ENCODE results near the gene ARMH4. TPM values are rescaled to one million over a fixed set of nuclear protein-coding genes. Genes with fewer than 3 reads are reported as not detected.

Gene ARMH4
- polyA plus RNA-seq, 3 donors = 0.07 TPM; not detected in 2

DNA sequence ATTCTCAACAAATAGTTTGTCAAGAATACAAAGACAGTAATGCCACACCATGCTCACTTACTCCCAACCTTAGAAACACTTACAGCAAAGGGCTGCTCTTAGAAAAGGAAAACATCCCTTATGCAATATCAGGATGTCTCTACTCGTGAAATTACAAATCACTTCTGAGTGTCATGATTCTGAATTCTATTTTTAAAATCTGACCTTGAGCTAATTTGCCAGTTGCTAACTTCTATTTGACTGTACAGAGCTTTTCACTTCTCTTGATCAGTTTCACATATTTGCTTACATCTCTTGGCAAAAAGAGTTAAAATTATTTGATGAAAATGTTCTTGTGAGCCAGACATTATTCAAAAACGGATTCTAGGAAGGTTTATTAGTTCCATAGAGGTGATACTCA lies 149.4 kb downstream of the ARMH4 start:
- H3K4me1 ChIP-seq (ENCODE audit: control insufficient read depth in 1 of 2, insufficient read depth in 2 of 2, low read length in 2 of 2) = no peaks in the 10 kb centered on the region
- H3K4me3 Mint-ChIP-seq = no peak overlapping the region

DNA sequence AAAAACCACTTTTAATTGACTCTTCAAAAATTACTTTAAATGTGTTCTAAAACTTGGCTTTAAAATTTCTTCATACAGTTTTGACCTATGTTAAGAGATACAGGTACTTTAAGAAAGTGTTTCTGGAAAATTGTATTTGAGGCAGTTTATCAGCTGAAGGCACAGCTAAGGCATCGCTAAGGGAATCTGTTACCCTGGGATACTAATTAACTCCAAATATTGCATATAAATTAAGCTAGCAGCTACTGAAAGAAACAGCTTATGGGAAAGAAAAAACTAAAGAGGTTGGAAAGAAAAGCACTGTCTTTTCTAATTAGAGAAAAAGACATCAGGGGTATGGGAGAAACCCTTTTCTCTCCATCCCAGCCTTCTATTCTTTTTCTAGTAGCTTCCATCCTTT lies 152.0 kb downstream of the ARMH4 start:
- DNase-seq = no peak
- H3K36me3 ChIP-seq (replicated peaks in 1 of 2; ENCODE audit: control insufficient read depth in 1 of 2, insufficient read depth in 2 of 2, low read length in 2 of 2) = no peaks in the 10 kb centered on the region
- Mint-ChIP-seq H3K4me3 (no peak overlapping the region), H3K36me3 (no peaks in the 10 kb centered on the region), H3K27me3 (ENCODE audit: low read depth in 3 of 3) (peaks cover 0 to 2% (median 2%) of the 10 kb centered on the region in 3 donors), H3K9me3 (peaks cover 0 to 4% (median 0%) of the 10 kb centered on the region in 7 donors), H3K27ac (no peak overlapping the region), H3K4me1 (no peaks in the 10 kb centered on the region)
- H2AFZ ChIP-seq (ENCODE audit: insufficient read depth, low read depth, low read length, poor library complexity, severe bottlenecking) = no peak overlapping the region
- no peaks in the 10 kb centered on the region for H3K9me3 ChIP-seq (replicated peaks in 1 of 2; ENCODE audit: control insufficient read depth in 1 of 2, insufficient read depth in 1 of 2, low read length in 2 of 2)
- H4K20me1 ChIP-seq (ENCODE audit: insufficient read depth, low read length) = no peaks in the 10 kb centered on the region
- no peak overlapping the region for H3K4me3 ChIP-seq (replicated peaks in 1 of 3; ENCODE audit: low read depth in 2 of 3, low read length in 3 of 3)
- intact Hi-C loops (cut with micrococcal nuclease) = no loop called here
- no peak overlapping the region for H3K9ac ChIP-seq (ENCODE audit: insufficient read depth, low read length, poor library complexity, severe bottlenecking)
- no peaks in the 10 kb centered on the region for H3K27me3 ChIP-seq (ENCODE audit: control insufficient read depth in 2 of 2, insufficient read depth in 2 of 2, low read length in 2 of 2)
- no CpG with 5 or more reads among the region's 1 CpG for WGBS (ENCODE audit: insufficient coverage)
- TF ChIP-seq, protein P1, sequence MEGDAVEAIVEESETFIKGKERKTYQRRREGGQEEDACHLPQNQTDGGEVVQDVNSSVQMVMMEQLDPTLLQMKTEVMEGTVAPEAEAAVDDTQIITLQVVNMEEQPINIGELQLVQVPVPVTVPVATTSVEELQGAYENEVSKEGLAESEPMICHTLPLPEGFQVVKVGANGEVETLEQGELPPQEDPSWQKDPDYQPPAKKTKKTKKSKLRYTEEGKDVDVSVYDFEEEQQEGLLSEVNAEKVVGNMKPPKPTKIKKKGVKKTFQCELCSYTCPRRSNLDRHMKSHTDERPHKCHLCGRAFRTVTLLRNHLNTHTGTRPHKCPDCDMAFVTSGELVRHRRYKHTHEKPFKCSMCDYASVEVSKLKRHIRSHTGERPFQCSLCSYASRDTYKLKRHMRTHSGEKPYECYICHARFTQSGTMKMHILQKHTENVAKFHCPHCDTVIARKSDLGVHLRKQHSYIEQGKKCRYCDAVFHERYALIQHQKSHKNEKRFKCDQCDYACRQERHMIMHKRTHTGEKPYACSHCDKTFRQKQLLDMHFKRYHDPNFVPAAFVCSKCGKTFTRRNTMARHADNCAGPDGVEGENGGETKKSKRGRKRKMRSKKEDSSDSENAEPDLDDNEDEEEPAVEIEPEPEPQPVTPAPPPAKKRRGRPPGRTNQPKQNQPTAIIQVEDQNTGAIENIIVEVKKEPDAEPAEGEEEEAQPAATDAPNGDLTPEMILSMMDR (IDR thresholded peaks at IDR 0.05) = no peak
- no peak overlapping the region for H3K4me2 ChIP-seq (replicated peaks; ENCODE audit: extremely low read depth, low read length, poor library complexity, severe bottlenecking)
- H3K27ac ChIP-seq (ENCODE audit: low read depth in 1 of 2, low read length in 2 of 2) = no peak overlapping the region
- no peaks in the 10 kb centered on the region for H3K4me1 ChIP-seq (ENCODE audit: control insufficient read depth in 1 of 2, insufficient read depth in 2 of 2, low read length in 2 of 2)
- no peaks in the 10 kb centered on the region for H3K79me2 ChIP-seq (ENCODE audit: insufficient read depth, low read length)

More for the DNA sequence above, 149.4 kb downstream of the ARMH4 start:
- TF ChIP-seq, protein P1 (IDR thresholded peaks at IDR 0.05) = no peak
- no peak overlapping the region for H2AFZ ChIP-seq (ENCODE audit: insufficient read depth, low read depth, low read length, poor library complexity, severe bottlenecking)
- H3K27me3 ChIP-seq (ENCODE audit: control insufficient read depth in 2 of 2, insufficient read depth in 2 of 2, low read length in 2 of 2) = no peaks in the 10 kb centered on the region
- no peaks in the 10 kb centered on the region for H3K79me2 ChIP-seq (ENCODE audit: insufficient read depth, low read length)
- no peak overlapping the region for H3K4me2 ChIP-seq (replicated peaks; ENCODE audit: extremely low read depth, low read length, poor library complexity, severe bottlenecking)
- no peaks in the 10 kb centered on the region for H3K9me3 ChIP-seq (replicated peaks in 1 of 2; ENCODE audit: control insufficient read depth in 1 of 2, insufficient read depth in 1 of 2, low read length in 2 of 2)
- no peaks in the 10 kb centered on the region for H4K20me1 ChIP-seq (ENCODE audit: insufficient read depth, low read length)
- no peak overlapping the region for H3K4me3 ChIP-seq (replicated peaks in 1 of 3; ENCODE audit: low read depth in 2 of 3, low read length in 3 of 3)
- H3K27ac Mint-ChIP-seq = no peak overlapping the region
- no peaks in the 10 kb centered on the region for H3K4me1 Mint-ChIP-seq
- H3K9ac ChIP-seq (ENCODE audit: insufficient read depth, low read length, poor library complexity, severe bottlenecking) = no peak overlapping the region
- WGBS (ENCODE audit: insufficient coverage) = 70% methylated on average over 2 of the region's 2 CpGs
- H3K27ac ChIP-seq (ENCODE audit: low read depth in 1 of 2, low read length in 2 of 2) = no peak overlapping the region
- intact Hi-C loops (cut with micrococcal nuclease) = no loop called here
- peaks cover 0 to 4% (median 0%) of the 10 kb centered on the region in 7 donors for H3K9me3 Mint-ChIP-seq
- peaks cover 0 to 1% (median 0%) of the 10 kb centered on the region in 3 donors for H3K27me3 Mint-ChIP-seq (ENCODE audit: low read depth in 3 of 3)
- H3K36me3 Mint-ChIP-seq = no peaks in the 10 kb centered on the region
- H3K36me3 ChIP-seq (replicated peaks in 1 of 2; ENCODE audit: control insufficient read depth in 1 of 2, insufficient read depth in 2 of 2, low read length in 2 of 2) = no peaks in the 10 kb centered on the region
- no peak for DNase-seq

Measured in CD14-positive monocyte (primary cell).